Measurements from ENCODE around the gene CAPN13.

DNA sequence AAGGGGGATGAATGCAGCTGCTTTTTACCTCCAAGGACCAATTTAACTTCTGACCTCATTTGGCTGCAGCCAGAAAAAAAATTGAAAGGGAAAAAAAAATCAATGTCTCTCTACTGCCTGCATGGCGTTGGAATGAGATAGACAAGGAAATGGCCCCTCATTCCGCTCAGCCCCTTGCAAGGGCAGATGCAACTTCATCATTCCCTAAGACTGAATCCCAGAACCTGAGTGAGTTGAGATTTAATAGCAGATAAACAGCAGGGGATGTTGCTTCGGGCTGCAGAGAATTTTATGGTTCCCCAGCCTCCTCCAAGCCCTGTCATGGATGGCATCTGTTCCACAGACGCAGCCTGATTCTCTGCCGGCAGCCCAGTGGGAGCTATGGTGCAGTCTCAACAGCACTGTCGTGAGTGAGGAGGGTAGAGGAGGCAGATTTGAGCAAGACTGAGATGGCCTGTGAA is 49.0 kb downstream of the CAPN13 start:
- TF ChIP-seq, protein P1, sequence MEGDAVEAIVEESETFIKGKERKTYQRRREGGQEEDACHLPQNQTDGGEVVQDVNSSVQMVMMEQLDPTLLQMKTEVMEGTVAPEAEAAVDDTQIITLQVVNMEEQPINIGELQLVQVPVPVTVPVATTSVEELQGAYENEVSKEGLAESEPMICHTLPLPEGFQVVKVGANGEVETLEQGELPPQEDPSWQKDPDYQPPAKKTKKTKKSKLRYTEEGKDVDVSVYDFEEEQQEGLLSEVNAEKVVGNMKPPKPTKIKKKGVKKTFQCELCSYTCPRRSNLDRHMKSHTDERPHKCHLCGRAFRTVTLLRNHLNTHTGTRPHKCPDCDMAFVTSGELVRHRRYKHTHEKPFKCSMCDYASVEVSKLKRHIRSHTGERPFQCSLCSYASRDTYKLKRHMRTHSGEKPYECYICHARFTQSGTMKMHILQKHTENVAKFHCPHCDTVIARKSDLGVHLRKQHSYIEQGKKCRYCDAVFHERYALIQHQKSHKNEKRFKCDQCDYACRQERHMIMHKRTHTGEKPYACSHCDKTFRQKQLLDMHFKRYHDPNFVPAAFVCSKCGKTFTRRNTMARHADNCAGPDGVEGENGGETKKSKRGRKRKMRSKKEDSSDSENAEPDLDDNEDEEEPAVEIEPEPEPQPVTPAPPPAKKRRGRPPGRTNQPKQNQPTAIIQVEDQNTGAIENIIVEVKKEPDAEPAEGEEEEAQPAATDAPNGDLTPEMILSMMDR (IDR thresholded peaks at IDR 0.05), result no peak
- TF ChIP-seq EZH2 (IDR thresholded peaks at IDR 0.05; ENCODE audit: borderline replicate concordance, insufficient read depth, low read depth, low read length, poor library complexity, severe bottlenecking), result no peak
